HG02571 (cell line): ENCODE results near the gene CD74.
A peak's percentile ranks its signal among the peaks of the same experiment; 100 is the strongest.

Experiments
- ATAC-seq: cut with Tn5 transposase; IDR thresholded peaks from one replicate; pipeline ENCODE4 v1.9.1; 2021; ENCODE audit warnings: mild to moderate bottlenecking, moderate library complexity; ENCODE audit not compliant: unreplicated experiment

The CD74 gene

GRCh38 chr5:150368526-150368925, 44.2 kb downstream of the CD74 start:
- no peak for ATAC-seq

GRCh38 chr5:150364004-150364403, 48.7 kb downstream of the CD74 start:
- no peak for ATAC-seq

- ATAC-seq = no peak
These were observed 49.5 kb downstream of the CD74 start for GRCh38 chr5:150363185-150363584.

- peak; percentile 47 for ATAC-seq
These were observed 51.4 kb downstream of the CD74 start for GRCh38 chr5:150361301-150361700.

DNA sequence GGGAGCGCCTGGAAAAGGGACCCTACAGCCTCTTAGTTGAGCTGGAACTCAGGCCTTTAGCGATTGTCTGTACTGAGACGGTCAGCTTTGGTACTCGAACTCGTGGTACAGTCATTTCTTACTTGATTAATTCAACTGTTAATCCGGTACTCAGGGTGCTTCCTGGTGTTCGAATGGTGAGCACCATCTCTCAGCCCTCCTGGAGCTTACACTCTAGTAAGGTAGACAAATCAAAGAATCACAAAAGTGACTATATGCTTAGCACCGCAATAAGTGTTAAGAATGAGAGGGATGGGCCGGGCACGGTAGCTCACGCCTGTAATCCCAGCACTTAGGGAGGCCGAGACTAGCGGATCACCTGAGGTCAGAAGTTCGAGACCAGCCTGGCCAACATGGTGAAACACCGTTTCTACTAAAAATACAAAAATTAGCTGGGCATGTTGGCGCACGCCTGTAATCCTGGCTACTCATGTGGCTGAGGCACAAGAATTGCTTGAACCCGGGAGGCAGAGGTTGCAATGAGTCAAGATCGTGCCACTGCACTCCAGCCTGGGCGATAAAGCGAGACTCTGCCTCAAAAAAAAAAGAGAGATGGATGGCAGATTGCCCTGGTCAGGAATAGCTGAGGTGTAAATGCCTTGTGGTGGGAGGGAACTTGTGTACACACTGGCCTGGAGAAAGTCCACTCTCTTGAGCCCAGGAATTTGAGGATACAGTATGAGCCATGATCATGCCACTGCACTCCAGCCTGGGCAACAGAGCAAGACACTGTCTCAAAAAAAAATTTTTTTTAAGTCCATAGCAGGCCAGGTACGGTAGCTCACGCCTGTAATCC, 54.2 kb downstream of the CD74 start:
- no peak for ATAC-seq

- peak; percentile 91 for ATAC-seq
These were observed 55.1 kb downstream of the CD74 start, which contains the start of gene TCOF1 for GRCh38 chr5:150357326-150358260. TCOF1 (plus strand) TSS chr5:150357697; CDS start chr5:150357747, 50 bp downstream.

GRCh38 chr5:150356575-150357294, 56.0 kb downstream of the CD74 start:
- ATAC-seq = no peak

- no peak for ATAC-seq
These were observed 56.9 kb downstream of the CD74 start for GRCh38 chr5:150355791-150356190.

GRCh38 chr5:150353032-150353675, 59.6 kb downstream of the CD74 start:
- ATAC-seq = no peak

DNA sequence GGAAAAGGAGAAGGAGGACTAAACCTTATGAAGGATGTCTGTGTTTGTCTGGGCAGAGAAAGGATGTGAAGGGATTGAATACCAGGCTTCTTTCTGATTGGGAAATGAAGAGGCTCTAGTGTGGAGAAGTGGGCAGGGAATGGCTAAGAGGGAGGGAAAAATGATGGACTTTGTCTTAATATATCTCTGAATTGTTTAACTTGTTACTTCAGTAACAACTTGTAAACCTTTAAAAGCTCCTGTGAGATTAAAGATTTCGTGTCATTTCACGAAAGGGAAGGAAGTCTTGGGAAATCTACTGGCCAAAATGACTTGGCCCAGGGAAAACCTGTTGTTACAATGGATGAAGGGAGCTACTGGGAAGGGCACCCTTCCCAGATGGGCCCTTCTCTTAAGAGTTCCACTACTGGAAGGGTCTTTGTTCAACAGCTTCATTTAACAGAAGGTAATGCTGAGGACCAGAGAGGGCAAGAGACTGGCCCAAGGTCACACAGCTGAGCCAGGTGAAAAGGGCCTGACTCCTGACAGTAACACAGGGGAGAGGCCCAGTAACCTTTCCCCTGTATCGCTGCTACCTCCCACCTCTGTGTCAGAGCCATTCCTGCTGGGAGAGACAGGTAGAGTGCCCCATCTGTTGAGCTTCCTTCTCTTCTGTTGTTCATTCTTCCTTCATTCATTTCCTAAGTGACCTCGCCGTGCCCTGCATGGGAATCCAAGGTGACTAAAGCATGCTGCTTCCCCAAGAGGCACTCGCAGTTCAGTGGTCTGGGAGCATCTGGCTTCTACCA, 60.3 kb downstream of the CD74 start:
- no peak for ATAC-seq
